ENCODE results near the gene EPAS1.

DNA sequence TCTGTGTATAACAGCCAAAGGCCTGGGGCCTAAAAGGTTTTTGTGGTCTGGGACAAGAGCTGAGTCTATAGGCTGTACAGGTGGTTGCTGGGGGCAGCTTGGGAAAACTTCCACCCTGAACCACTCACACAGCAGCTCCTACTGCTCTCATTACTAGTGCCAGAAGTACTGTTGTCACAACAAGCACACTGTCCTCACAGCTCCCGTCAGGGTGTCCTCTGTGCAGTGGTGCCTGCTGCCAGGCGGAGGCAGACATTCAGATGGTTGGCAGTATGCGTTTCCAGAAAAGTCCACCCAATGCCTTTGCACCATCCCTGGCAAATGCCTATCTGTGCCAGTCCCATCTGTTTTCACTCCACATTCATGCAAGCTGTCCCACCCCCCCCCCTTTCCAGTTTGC lies 58.5 kb downstream of the EPAS1 start:
- TF ChIP-seq, protein P1, sequence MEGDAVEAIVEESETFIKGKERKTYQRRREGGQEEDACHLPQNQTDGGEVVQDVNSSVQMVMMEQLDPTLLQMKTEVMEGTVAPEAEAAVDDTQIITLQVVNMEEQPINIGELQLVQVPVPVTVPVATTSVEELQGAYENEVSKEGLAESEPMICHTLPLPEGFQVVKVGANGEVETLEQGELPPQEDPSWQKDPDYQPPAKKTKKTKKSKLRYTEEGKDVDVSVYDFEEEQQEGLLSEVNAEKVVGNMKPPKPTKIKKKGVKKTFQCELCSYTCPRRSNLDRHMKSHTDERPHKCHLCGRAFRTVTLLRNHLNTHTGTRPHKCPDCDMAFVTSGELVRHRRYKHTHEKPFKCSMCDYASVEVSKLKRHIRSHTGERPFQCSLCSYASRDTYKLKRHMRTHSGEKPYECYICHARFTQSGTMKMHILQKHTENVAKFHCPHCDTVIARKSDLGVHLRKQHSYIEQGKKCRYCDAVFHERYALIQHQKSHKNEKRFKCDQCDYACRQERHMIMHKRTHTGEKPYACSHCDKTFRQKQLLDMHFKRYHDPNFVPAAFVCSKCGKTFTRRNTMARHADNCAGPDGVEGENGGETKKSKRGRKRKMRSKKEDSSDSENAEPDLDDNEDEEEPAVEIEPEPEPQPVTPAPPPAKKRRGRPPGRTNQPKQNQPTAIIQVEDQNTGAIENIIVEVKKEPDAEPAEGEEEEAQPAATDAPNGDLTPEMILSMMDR (IDR thresholded peaks at IDR 0.05) = no peak
- TF ChIP-seq, protein P2, sequence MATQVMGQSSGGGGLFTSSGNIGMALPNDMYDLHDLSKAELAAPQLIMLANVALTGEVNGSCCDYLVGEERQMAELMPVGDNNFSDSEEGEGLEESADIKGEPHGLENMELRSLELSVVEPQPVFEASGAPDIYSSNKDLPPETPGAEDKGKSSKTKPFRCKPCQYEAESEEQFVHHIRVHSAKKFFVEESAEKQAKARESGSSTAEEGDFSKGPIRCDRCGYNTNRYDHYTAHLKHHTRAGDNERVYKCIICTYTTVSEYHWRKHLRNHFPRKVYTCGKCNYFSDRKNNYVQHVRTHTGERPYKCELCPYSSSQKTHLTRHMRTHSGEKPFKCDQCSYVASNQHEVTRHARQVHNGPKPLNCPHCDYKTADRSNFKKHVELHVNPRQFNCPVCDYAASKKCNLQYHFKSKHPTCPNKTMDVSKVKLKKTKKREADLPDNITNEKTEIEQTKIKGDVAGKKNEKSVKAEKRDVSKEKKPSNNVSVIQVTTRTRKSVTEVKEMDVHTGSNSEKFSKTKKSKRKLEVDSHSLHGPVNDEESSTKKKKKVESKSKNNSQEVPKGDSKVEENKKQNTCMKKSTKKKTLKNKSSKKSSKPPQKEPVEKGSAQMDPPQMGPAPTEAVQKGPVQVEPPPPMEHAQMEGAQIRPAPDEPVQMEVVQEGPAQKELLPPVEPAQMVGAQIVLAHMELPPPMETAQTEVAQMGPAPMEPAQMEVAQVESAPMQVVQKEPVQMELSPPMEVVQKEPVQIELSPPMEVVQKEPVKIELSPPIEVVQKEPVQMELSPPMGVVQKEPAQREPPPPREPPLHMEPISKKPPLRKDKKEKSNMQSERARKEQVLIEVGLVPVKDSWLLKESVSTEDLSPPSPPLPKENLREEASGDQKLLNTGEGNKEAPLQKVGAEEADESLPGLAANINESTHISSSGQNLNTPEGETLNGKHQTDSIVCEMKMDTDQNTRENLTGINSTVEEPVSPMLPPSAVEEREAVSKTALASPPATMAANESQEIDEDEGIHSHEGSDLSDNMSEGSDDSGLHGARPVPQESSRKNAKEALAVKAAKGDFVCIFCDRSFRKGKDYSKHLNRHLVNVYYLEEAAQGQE (IDR thresholded peaks at IDR 0.05; ENCODE audit: insufficient read depth in 1 of 2, low read depth in 2 of 2, low read length in 1 of 2) = no peak
- TF ChIP-seq POLR2AphosphoS5 (IDR thresholded peaks at IDR 0.05; ENCODE audit: low read depth, low read length) = no peak

Measured in Panc1 (cell line).